NCI-H345 treated with DMSO at 0.1 percent for 48 hours (cell line): ENCODE data around the gene TACC2.
"Not testable (repeated sequence)": the region's sequence is repeated elsewhere in the genome, so short reads cannot be mapped to it uniquely, and the experiment has no call there.

Experiments
- DNase-seq: peaks from one replicate; lab custom pipeline; 2025; ENCODE audit not compliant: unreplicated experiment; lab: John Stamatoyannopoulos, UW

Gene TACC2

DNA sequence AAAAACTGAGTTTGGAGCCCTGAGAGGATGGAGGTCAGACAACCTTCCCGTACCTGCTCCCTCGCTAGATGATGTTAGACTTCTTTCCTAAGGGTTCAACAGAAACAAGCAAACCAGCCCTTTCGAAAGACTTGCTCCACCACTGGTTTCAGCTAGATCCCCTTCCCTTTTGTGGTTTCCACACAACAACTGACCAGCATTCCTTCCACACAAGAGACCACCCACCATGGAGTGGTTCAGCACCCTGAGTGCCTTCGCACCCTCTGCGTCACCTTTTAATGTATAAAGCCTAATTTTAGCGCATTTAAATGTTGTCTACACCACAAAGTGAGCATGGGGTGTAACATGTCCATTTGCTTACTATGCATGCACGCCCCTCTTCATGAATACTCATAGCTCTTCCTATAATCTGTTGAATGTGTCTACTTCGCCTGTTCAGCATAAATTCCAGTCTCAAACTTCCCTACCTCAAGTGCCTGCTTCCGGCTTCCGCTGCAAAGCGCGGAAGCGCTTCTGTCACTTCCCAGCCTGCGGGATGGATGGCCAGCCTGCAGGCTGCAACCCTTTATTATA lies 69.0 kb downstream of the TACC2 start:
- no peak for DNase-seq

DNA sequence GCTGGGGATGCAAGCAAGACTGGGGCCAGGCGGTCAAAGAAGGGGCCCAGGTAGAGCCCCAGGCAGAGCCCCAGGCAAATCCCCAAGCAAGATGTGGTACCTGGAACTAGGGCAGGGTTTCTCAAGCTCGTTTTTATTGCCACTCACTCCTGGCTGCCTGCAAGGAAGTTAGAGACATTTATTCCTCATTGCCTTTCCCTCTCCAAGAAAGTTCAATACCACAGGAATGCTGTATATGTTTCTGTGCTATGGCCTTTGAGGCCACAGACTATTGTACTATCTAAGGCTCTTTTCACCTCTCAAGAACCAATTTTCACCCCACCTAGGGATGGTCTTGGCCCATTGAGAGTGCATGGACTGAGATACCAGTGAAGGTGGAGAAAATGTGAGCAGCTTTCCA lies 71.3 kb downstream of the TACC2 start:
- DNase-seq = no peak

DNA sequence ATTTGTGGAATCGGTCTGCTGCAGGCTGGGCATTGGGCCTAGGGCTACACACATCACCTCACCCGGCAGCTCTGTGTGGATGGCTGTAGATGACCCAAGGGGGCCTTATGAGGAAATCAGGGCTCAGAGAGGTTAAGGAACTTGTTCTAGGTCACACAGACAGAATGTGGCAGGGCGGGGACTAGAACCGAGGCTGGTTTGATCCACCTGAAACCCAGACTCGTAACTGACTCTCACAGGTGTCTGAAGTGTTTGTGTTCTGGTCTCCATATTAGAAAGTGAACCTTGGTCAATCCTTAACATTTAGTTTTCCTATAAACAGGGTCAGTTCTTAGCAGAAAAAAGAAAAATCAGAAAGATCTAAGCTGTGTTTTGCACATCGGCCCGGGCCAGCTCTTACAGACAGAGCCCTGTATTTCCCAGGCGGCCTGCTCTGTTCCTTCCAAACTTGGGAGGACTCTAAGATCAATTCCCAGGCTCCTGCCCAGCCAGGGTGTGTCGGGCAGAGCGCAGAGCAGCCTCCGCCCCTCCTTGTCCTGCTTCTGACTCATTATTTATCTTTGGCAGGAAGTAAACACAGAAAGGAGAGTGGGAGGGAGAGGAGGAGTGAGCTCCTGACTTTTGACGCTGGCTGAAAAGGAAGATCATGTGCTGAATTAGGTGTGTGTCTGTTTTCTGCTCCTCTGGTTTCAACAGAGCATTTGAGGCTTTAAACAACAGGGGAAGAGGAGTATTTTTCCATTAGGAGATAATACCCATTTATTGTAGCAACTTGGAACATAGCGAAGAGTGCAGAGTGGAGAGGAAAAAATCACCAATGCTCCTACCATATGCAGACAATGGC lies 74.1 kb downstream of the TACC2 start:
- DNase-seq = peak; percentile 37

DNA sequence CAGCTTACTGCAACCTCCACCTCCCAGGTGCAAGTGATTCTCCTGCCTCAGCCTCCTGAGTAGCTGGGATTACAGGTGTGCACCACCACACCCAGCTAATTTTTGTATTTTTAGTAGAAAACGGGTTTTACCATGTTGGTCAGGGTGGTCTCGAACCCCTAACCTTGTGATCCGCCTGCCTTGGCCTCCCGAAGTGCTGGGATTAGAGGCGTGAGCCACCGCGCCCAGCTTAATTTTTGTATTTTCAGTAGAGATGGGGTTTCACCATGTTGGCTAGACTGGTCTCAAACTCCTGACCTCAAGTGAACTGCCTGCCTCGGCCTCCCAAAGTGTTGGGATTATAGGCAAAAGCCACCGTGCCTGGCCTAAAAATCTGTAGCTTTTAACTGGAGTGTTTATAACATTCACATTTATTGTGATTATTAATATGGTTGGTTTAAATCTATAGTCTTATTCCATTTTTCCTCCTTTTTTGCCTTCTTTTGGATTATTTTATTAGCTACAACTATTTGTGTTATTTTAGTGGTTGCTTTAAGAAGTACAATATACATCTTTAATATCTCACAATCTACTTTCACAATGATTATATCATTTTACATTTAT lies 77.5 kb downstream of the TACC2 start:
- DNase-seq = not testable (repeated sequence)

DNA sequence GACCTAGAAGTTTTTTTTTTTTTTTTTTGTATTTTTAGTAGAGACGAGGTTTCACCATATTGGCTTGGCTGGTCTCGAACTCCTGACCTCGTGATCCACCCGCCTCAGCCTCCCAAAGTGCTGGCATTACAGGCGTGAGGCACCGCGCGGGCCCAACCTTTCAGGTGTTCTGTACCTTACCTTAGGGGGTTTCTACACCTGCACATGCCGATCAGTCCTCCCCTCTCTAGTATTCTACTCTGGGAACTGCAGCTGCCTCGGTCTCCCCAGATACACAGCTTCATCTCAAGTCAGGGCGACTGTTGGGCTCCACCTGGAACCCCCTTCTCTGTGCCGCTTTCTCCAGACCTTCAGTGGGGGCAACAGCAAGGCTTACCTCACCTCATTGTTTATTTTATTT lies 79.9 kb downstream of the TACC2 start:
- no peak for DNase-seq

DNA sequence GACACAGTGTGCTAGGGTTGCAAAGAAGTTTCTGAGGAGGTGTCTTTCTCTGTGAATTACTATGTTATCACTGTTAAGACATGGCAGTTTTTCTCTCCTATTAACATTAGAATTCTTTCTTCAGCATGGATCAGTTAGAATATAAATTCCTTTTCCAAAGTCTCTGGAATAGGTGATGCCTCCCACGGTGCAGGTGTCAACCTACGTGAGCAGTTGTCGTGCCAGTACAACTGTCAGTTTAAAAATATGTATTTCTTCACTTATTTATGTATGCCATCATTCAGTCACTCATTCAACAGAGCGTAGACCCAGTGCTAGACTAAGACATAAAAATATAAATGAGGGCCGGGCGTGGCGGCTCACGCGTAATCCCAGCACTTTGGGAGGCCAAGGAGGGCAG lies 83.5 kb downstream of the TACC2 start:
- DNase-seq = no peak

DNA sequence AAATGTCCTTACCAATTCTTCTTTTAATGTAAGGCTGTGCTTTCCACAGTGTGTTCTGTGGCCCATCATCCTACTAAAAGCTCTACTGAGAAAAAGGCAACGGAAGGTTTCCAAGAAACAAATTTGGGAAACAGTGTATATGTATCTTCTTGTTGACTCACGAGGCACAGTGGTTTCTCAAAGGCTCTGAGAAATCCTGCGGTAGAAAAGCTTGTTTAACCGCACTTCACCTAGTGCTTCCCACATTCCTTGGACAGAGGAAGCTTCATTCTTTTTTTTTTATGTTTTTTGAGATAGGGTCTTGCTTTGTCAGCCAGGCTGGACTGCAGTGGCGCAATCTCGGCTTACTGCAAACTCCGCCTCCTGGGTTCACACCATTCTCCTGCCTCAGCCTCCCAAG lies 84.5 kb downstream of the TACC2 start:
- no peak for DNase-seq

DNA sequence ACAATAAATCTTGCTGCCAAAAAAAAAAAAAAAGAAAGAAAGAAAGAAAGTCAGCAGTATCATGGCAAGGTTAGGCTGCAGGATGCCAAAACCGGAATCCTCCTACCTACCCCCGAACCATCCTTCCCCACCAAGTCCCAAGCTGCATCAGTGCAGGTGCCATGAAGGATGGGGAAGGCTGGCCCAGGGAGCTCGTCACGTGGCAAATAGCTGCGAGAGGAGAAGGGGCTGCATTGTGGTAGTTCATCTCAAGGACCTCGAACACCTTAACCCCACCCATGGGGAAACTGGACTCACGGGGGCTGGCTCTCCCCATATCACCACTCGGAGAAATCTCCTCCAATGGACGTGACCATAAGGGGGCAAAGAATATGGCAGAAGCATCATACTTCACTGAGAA lies 86.2 kb downstream of the TACC2 start:
- no peak for DNase-seq

DNA sequence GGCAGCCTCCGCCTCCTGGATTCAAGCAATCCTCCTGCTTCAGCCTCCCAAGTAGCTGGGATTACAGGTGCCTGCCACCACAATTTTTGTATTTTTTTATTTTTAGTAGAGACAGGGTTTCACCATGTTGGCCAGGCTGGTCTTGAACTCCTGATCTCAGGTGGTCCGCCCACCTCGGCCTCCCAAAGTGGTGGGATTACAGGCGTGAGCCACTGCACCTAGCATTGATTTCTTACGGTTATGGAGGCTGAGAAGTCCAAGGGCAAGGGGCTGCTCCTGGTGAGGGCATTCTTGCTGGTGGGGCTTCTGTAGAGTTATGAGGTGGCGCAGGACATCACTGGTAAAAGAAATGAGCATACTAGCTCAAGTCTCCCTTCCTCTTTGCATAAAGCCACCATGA lies 86.9 kb downstream of the TACC2 start:
- not testable (repeated sequence) for DNase-seq

DNA sequence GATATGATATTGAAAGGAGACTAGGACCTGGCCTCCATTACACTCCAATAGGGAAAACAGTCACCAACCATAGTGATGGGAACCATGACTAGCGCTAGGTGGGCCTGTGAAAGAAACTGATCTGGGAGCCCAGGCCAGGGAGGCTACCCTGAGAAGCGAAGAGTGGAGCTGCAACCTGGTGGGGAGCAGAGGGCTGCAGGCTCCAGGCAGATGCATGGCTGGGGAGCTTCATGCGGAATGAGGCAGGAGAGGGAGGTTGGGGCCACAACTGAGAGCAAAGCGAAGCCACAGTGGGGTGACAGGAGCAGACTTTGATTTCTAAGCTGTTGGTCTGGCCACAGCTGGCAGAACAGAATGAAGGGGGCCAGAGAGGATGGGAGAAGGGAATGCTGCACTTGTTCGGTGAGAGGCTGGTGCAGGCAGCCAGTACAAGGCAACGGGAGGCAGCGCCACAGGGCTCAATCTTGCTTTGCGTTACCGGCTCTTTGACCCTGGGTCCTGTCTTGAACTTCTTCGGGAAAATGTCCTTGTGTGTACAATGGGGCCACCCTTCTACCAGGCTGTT lies 88.4 kb downstream of the TACC2 start:
- DNase-seq = no peak

DNA sequence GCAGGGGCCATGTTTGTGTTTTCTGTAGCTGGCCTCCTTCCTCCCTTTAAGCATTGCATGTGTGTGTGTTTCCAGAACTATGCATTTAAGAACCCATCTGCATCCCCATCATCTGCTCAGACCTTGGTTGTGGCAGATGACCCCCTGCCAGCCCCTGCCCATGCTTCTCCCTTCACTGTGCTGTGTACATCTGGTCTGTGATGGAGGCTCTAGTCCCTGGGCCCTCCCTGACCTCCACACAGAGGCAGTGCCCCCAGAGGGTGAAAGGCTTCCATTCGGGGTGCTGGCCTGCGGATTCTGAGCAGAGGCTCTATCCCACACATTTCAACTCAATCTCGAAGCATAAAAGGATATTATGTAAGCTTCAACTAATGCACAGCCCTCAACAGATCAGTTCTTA lies 89.4 kb downstream of the TACC2 start:
- no peak for DNase-seq

DNA sequence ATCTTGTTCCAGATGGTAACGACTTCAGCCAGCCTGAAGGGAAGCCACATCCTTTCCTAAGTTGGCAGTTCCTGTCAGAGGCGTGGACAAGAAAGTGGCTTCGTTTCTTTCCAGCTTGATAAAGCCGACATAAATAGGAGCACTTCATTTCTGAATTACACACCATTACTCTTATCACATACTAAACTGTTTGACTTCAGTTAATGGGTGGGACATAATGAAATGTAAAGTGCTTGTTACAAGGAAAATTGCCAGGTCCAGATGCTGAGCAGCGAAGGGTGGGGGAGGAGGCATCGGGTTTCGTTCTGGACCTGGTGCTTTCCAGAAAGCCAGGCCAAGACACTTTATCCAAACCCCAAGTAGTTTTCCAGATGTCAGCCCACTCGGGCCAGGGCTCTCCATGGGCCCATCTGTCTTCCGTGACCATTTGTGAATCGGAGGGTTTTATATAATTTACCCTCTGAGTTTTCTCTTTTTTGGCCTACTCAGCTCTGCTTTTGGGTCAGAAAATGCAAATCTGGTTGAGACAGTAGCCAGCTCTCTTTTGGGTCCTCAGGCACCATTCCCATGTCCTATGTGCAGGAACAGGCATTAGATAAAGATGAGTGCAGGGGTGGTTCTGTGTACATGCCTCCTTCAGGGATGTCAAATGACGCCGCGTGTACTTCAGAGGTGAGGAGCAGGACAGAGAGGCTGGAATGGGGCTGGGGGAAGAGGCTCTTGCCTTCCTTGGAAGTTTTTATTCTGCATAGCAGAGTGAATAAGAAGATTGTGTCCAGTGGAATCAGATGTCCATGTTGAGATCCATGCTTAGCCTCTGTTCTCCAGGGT lies 90.2 kb downstream of the TACC2 start:
- DNase-seq = no peak

DNA sequence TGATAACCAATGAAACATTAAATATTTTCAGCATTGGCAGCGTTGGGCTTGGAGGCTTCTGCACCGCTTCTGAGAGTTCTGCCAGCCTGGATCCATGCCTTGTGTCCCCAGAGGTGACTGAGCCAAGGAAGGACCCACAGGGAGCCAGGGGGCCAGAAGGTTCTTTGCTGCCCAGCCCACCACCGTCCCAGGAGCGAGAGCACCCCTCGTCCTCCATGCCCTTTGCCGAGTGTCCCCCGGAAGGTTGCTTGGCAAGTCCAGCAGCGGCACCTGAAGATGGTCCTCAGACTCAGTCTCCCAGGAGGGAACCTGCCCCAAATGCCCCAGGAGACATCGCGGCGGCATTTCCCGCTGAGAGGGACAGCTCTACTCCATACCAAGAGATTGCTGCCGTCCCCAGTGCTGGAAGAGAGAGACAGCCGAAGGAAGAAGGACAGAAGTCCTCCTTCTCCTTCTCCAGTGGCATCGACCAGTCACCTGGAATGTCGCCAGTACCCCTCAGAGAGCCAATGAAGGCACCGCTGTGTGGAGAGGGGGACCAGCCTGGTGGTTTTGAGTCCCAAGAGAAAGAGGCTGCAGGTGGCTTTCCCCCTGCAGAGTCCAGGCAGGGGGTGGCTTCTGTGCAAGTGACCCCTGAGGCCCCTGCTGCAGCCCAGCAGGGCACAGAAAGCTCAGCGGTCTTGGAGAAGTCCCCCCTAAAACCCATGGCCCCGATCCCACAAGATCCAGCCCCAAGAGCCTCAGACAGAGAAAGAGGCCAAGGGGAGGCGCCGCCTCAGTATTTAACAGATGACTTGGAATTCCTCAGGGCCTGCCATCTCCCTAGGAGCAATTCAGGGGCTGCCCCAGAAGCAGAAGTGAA lies 93.9 kb downstream of the TACC2 start:
- DNase-seq = no peak

DNA sequence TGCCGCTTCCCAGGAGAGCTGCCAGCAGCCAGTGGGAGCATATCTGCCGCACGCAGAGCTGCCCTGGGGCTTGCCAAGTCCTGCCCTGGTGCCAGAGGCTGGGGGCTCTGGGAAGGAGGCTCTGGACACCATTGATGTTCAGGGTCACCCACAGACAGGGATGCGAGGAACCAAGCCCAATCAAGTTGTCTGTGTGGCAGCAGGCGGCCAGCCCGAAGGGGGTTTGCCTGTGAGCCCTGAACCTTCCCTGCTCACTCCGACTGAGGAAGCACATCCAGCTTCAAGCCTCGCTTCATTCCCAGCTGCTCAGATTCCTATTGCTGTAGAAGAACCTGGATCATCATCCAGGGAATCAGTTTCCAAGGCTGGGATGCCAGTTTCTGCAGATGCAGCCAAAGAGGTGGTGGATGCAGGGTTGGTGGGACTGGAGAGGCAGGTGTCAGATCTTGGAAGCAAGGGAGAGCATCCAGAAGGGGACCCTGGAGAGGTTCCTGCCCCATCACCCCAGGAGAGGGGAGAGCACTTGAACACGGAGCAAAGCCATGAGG lies 94.6 kb downstream of the TACC2 start:
- no peak for DNase-seq

DNA sequence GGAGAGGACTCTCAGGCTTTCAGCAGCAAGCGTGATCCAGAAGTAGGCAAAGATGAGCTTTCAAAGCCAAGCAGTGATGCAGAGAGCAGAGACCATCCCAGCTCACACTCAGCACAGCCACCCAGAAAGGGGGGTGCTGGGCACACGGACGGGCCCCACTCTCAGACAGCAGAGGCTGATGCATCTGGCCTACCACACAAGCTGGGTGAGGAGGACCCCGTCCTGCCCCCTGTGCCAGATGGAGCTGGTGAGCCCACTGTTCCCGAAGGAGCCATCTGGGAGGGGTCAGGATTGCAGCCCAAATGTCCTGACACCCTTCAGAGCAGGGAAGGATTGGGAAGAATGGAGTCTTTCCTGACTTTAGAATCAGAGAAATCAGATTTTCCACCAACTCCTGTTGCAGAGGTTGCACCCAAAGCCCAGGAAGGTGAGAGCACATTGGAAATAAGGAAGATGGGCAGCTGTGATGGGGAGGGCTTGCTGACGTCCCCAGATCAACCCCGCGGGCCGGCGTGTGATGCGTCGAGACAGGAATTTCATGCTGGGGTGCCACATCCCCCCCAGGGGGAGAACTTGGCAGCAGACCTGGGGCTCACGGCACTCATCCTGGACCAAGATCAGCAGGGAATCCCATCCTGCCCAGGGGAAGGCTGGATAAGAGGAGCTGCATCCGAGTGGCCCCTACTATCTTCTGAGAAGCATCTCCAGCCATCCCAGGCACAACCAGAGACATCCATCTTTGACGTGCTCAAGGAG lies 95.5 kb downstream of the TACC2 start:
- DNase-seq = no peak

DNA sequence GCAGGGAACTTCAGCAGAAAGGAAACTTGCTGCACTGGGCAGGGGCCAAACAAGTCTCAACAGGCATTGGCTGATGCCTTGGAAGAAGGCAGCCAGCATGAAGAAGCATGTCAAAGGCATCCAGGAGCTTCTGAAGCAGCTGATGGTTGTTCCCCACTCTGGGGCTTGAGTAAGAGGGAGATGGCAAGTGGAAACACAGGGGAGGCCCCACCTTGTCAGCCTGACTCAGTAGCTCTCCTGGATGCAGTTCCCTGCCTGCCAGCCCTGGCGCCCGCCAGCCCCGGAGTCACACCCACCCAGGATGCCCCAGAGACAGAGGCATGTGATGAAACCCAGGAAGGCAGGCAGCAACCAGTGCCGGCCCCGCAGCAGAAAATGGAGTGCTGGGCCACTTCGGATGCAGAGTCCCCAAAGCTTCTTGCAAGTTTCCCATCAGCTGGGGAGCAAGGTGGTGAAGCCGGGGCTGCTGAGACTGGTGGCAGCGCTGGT lies 96.5 kb downstream of the TACC2 start:
- no peak for DNase-seq

DNA sequence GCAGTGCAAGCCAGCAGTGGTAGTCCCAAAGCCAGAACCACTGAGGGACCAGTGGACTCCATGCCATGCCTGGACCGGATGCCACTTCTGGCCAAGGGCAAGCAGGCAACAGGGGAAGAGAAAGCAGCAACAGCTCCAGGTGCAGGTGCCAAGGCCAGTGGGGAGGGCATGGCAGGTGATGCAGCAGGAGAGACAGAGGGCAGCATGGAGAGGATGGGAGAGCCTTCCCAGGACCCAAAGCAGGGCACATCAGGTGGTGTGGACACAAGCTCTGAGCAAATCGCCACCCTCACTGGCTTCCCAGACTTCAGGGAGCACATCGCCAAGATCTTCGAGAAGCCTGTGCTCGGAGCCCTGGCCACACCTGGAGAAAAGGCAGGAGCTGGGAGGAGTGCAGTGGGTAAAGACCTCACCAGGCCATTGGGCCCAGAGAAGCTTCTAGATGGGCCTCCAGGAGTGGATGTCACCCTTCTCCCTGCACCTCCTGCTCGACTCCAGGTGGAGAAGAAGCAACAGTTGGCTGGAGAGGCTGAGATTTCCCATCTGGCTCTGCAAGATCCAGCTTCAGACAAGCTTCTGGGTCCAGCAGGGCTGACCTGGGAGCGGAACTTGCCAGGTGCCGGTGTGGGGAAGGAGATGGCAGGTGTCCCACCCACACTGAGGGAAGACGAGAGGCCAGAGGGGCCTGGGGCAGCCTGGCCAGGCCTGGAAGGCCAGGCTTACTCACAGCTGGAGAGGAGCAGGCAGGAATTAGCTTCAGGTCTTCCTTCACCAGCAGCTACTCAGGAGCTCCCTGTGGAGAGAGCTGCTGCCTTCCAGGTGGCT lies 97.7 kb downstream of the TACC2 start:
- DNase-seq = no peak

DNA sequence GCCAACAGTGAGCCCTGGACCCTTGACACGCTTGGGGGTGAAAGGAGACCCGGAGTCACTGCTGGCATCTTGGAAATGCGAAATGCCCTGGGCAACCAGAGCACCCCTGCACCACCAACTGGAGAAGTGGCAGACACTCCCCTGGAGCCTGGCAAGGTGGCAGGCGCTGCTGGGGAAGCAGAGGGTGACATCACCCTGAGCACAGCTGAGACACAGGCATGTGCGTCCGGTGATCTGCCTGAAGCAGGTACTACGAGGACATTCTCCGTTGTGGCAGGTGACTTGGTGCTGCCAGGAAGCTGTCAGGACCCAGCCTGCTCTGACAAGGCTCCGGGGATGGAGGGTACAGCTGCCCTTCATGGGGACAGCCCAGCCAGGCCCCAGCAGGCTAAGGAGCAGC lies 98.5 kb downstream of the TACC2 start:
- DNase-seq = no peak
